CD4-positive, alpha-beta T cell treated with Interleukin-4 for 1 hour (primary cell): ENCODE measurements around the gene XPA.
"Not testable (repeated sequence)": the region's sequence is repeated elsewhere in the genome, so short reads cannot be mapped to it uniquely, and the experiment has no call there.

Experiments
- DNase-seq, 2 donors: peaks; one replicate each; pipeline ENCODE4 v3.0.0-alpha.2; 2020 to 2022

Gene XPA

DNA sequence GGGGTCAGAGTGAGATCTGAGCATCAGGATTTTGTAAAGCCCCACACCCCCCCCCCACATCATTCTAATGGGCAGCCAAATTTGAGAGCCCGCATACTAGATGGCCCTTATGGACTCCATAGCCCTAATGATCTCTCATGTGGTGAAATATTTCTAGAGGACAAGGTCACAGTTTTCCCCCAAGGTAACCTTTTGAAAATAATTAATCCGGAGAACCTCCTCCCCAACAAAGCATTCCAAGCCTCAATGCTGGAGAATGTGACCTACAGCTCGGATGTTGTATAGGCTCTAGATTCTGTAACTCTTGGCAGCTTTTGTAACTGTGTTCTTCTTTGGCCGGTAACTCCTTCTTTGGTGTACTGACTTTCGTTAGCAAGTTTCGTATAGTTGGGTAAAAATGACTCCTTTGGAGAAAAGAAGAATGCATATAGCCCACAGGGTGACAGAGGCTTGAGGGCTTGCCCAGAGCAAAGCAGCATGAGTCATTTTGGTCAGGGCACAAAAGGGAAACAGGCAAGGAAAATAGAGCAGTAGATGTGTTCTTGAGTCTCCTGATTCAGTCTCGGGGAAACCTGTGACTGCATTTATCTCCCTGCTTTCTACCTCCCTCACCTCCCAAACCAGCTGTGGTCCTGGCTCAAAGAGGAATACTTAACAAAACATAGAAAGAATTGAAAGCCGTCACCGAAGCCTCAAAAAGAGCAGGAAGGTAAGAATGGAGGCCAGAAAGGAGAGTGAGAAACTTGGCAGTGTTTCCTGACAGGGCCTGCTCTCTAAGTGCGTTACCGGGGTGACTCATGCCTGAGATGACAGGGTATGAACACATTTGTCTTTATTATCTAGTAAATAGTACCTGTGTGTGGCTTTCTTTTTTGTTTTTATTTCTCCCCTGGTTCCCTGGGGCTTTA is 6.6 kb upstream of the XPA start:
- DNase-seq: no peak

DNA sequence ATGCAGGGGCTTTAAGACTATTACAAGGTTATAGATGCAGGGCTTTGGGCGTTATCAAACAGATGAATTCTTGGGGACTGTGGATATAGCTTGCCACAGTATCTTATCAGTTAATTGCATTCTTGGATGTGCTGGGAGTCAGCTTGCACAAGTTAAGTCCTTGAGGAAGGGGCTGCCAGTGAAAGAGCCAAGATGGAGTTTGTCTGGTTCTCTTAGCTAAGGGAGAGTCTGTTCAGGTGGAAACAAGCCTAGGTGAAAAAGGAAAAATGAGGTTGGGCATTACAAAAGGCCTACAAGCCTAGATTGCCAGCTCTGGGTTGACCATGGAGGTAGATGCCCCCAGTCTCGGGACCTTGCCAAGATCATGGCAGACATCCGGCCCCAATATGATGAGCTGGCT is 2.7 kb upstream of the XPA start:
- not testable (repeated sequence) for DNase-seq

DNA sequence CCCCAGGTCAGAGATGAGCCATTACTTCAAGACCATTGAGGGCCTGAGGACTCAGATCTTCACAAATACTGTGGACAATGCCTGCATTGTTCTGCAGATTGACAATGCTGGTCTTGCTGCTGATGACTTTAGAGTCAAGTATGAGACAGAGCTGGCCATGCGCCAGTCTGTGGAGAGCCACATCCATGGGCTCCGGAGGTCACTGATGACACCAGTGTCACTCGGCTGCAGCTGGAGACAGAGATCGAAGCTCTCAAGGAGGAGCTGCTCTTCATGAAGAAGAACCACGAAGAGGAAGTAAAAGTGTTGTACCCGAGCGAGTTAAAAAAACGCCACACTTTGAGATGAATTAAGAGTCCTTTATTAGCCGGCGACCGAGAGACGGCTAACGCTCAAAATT is 2.1 kb upstream of the XPA start:
- peak in 1 of 2 donors; percentile 22 for DNase-seq

DNA sequence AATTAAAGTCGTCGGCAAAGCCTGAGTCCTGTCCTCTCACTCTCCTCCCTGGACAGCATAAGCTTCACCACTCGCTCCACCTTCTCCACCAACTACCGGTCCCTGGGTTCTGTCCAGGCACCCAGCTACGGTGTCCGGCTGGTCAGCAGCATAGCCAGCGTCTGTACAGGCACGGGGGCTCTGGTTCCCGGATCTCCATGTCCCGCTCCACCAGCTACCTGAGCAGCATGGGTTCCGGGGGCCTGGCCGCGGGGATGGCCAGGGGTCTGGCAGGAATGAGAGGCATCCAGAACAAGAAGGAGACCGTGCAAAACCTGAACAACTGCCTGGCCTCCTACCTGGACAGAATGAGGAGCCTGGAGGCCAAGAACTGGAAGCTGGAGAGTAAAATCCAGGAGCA is 1.7 kb upstream of the XPA start:
- DNase-seq: no peak

DNA sequence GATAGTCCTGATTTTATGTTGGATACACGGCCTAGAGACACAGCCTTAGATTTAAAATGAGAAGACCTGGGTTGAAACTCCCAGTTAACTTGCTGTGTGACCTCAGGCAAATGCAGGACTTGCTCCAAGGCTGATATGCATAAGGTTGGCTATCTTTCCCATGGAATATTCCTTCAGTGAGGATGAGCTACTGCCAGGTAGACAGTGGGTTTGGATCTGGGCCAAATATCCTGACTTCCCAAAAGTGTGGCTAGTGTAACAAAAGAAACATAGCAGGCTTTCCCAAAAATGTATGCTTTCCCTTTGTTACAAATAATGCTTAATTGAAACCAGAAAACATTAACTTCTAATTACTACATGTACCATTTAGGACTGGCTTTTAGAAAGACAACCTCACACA is 697 bp upstream of the XPA start:
- DNase-seq: no peak

DNA sequence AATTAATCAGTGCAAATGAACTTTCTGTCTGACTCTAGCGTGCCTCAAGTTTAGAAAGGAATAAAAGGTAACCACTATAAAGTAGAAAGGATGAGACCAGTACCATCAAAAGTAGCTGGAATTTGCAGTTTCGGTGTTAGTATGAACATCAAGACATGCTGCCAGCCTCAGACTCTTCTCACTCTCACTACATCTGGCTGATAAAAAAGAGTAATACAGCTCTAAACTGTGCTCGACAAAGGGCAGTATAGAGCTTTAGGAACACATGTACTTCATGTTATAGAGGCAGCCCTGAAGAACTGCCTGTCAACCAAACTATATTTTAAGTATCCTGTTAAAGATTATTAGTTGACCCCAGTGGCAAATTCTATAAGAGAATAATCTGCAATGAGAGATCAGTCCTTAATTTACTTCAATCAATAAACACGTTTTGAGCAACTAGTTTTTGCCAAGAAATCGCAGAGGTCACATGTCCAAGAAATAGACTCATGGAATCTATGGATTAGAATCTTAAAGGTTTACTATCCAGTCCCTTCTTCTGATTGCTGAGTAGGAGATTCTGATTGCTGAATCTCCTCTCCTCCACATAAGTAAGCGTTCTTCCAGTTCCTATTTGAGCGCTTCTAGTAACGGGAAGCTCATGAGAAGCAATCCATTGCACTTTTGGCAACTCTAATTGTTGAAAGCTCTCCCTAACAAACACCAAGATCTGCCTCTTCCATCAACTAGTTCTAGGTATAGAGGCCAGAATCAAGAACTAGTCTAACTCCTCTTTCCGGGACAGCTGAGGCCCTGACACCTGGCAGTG is 941 bp downstream of the XPA start:
- peak in 1 of 2 donors; percentile 8 for DNase-seq

DNA sequence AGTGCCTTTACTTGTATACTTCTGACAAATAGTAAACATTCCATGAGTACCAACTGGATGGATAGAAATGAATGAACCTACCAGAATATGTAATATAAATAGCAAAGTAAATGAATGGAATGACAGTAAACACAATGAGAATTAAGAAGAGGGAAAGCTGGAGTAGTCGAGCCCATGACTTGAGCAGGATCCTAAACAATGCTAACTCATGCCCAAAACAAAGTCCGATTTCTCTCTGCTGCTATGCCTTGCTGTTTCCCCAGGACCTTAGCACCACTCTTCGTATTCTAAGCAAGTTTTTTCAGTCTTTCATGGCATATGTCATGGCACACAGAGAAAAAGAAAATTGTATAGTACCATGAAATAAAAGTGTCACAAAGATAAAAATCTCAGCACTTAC is 1.8 kb downstream of the XPA start:
- no peak for DNase-seq

DNA sequence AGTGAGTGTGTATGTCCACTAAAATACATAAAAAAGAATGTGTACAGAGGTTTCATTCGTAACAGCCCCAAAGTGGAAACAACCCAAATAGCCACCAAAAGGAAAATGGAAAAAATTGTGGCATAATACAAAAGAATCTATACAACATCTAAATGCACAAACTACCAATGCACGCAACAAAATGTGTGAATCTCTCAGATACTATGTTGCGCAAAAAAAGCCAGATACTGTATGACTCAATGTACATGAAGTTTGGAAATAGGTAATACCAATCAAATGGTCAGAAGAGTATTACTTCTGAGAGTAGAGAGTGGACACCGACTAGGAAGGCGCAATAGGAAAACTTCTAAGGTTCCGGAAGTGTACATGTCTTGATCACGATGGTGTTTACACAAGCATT is 2.4 kb downstream of the XPA start:
- no peak for DNase-seq

DNA sequence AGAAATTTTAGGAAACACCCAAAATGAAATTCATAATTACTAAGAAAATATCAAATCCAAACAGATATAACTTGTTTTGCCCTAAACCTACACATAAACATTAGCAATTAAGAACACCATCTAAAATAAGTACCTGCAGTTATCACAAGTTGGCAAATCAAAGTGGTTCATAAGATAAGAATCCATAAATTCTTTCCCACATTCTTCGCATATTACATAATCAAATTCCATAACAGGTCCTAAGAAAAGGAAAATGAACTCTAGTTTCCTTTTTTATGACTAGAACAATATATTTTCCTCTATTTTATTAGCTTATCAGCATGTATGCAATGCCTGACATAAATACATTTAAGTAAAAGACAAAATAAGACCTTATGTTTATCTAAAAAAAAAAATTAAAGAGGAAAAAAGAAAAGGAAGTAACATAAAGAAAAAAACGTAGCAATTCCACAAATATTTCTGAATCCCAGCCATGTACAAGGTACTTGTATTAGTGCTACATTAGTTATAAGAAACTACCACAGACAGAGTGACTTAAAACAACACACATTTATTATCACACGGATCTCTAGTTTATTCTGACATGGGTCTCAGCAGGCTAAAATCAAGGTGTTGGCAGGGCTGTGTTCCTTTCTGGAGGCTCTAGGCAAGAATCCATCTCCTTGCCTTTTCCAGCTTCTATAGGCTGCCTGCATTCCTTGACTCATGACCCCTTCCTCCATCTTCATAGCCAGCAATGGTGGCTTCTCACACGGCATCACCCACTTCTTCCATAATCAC is 7.5 kb downstream of the XPA start:
- no peak for DNase-seq

DNA sequence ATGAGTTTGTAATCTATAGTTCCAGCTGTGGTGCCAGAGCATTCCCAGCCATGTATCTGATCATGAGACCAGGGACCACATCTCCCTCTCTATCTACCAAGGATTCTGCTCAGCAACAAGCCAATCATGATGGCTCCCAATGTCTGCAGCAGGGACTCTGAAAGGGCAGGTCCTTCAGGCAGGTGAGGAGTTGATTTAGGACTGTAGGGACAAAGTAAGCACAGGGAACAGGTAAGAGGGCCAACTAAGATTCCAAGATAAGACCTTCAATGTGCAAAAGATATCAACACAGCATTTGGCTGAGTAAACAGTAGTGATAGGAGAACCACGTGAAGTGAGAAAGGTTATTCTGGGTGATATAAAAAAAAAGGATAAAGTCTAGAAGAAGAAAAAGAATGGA is 8.5 kb downstream of the XPA start:
- no peak for DNase-seq

DNA sequence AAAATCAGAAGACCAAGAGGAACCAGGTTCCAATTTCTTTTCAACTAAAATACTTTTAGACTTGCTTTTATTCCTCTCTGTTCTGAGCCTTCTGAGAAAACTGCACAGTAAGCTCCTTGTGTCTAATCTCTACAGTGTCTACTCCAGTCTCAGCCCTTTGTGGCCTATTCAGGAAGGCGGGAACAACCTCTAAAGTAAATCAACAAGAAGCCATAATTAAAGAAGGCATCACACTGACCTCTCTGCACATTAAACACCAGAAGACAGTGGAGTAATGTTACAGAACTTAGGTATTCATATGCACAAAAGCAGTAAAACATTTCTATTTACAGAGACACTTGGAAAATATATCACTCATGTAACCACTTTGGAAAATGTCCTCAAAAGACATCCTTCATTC is 14.9 kb downstream of the XPA start:
- DNase-seq: no peak

DNA sequence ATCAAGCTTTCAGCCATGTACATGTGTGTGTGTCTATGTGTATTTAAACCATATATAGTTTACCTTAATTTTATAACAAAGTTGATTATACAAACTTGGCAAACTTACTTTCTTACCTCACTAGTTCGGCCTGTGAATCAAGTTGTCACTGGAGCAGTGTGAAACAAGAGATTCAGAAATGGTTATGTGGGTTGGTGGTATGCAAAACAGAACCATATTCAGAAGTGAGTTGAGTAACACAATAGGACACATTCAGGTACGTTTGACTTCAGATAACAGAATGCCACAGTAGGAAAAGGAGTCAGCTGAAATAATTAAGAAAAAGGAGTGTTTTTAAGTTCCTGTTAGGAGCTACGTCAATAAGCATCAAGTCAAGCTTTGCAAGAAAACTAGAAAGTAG is 21.5 kb downstream of the XPA start:
- DNase-seq: no peak

DNA sequence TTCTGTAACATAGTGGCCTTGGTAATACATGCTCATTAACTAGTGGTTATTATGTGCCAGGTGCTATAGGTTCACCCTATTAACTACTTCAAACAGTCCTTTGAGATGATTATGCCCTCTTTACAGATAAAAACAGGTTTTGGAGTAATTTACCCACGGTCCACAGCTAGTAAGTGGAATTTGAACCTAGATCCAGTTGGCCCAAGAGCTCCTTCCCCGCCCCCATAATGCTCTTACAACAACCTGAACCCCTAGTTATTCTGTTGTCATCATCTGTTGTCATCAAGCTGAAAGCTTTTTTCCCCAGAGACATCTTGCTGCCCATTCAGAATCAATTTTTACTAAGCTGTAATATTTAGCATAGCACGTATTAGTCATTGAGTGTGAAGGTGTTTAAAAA is 23.2 kb downstream of the XPA start:
- no peak for DNase-seq

DNA sequence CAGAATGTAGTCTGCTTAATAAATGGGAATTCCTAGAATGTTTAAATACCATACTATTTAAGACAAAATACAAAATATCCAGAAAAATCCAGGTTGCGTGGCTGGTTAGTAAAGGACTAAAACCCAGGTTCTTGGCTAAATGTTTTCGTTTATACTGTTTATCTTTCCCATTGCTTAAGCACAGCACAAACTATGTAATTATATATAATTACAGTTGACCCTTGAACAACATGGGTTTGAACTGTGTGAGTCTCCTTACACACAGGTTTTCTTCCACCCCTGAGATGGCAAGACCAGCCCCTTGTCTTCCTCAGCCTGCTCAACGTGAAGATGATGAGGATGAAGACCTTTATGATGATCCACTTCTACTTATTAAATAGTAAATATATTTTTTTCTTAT is 24.7 kb downstream of the XPA start:
- DNase-seq: no peak

DNA sequence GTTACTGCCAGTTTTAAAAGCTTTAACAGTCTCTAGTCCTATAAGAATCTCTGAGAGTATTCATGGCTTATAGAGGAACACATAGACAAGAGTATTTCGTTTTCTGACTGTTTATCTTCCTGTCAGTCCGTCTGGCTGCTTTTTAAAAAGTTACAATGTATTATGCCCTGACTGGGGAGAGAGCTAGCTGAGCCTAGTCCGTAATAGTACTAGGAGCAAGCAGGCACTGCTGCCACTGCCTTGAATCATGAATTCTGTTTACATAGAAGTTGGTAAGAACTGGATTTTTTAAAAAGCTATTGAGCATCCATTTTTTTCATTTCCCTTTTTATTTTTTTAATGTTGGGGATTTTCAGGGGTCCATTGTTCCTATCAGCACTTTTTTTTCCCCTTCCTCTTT is 26.6 kb downstream of the XPA start:
- DNase-seq: no peak

DNA sequence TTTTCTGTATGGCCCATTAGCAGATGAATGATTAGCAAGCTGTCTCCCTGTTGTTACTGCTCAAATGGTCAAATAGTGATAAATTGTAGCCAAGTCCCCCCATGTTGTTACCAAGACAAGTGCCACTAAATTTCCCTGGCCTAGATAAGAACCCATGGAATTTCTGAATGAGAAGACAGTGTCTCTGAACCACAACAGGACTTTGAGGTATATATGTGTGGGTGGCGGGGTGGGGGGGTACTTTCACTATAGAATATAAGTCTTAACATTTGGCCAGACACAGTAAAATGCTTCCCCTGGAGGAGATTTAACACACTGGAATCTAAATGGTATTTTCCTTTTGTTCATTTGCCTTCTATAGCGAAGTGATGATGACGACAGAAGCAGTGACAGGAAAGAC is 28.7 kb downstream of the XPA start:
- no peak for DNase-seq

DNA sequence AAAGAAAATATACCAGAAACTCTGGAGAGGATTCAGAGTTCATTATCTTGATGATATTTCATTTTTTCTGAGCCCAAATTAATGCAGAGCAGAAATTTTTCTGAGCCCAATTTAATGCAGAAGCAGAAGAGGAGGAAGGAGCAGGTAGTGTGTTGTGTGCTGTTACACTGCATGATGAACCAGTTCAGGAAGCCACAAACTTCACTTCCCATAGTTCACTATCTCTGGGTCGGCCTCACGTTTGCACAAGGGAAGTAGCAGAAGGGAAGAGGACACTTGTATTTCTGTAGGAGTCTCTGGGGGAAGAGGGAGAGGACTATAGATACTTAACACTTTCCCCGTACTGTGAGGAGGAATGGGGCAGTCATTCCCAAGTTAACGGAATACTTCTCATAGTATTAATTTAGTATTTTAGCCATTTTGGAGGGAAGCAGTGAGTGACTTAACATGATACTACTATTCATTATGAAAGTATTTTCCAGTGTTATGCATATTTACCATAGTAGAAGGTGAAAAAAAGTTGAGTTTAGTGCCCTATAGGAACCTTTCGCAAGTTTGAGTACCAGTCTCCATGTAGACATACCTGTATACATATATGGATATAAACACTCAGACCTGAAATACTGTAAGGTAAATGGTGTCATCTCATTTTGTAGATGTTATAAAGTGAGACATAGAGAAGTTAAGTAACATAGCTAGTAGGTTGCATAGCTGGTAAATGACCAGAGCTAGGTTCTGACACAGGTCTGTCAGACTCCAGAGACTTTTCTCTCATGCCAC is 30.0 kb downstream of the XPA start:
- DNase-seq: no peak

DNA sequence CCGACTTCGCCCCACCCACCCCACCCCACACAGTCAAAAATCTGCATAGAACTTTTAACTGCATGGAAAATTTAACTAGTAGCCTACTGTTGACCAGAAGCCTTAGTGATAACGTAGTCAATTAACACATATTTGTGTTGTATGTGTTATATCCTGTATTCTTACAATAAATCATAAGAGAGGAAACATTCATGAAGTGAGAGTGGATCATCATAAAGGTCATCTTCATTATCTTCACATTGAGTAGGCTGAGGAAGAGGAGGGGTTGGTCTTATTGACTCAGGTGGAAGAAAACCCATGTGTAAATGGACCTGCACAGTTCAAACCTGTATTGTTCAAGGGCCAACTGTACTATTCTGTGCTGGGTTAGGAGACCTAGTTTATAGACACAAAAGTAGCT is 31.4 kb downstream of the XPA start:
- DNase-seq: no peak

DNA sequence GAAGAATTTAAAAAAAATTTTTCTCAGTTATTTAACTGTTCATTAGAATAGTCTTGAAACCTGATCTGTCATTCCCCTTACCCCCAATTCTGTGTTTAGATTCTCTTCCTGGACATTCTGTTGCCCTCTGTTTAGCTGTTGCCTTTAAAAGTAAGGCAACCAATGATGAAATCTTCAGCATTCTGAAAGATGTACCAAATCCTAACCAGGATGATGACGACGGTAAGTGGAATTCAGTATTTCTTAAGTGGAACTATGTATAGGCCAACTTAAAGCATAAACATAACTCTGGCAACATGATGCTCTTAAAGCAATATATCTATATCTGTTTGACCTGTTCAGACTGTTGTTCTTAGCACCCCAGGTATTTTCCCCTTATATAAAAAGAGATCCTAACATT is 36.3 kb downstream of the XPA start:
- DNase-seq: no peak

DNA sequence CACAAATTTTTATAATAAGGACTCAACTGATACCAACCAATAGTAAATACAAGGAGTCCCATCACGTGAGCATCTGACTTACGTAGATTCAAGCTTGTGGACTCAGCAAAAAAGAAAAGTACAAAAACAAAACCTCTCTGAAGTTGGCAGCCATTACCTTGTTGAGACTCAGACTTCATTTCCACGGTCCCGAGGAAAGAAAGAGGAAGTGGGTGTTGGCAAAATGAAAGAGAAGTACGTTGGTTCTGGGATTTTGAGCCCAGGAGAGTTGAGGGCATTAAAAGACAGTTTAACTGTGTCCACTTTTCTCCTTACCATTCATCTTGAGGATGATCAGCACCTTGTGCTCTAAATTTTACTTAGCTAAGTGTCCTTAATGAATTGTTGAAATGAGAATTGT is 36.8 kb downstream of the XPA start:
- no peak for DNase-seq

DNA sequence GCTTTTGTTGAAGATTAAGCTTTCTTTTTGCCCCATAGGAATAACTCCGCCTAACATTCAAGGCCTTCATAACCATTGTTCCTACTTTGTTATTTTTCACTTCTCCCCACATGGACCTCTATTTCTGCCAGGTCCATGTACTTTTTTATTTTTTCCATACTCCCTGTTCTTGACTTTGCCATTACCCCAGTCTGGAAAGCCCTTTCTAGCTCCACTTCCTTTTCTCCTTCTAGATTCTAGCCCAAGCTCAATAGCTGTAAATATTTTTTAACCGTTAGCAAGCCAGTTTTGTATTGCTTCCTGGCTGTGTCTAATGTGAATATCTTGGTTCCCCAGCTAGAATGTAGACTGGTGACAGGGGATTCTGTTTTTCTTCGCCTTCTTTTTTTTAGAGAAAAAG is 37.4 kb downstream of the XPA start:
- no peak for DNase-seq

DNA sequence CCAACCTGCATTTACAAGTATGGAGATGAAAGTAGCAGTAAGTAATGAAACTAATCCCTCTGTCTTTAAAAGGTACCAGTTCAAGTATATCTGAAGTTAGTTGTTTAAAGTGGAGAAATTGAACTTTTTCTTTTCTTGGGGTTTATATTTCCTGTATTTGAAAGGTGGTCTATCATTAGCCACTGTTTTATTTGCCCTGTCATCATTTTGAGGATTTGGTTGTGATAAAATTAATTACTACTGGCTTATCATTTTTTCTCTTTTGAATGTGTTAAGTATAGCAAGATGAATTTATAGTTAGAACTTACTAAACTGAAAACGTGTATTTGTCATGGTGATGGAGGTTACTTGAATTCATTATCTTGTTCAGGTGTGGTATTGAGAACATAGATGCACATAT is 38.4 kb downstream of the XPA start:
- no peak for DNase-seq

DNA sequence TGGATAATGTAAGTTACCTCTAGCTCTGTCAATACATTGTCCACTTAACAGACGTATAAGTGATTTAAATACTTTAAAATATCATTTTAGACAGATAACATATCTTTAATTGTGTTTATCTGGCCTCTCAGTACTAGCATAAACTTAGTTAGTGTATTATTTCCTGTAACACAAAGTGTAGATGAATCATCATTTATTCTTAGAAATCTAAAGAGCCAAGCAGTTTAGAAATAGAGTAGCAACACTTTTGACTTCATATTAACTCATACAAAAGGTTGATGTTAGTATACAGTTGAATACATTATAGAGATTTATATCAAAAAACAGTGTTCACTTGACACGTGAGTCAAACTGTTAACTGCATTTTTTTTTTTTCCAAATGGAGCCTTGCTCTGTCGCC is 45.5 kb downstream of the XPA start:
- DNase-seq: no peak
